ENCODE measurements around the gene SLC36A2.
A peak's percentile ranks its signal among the peaks of the same experiment; 100 is the strongest.
"Not testable (repeated sequence)": the region's sequence is repeated elsewhere in the genome, so short reads cannot be mapped to it uniquely, and the experiment has no call there.

Gene SLC36A2

DNA sequence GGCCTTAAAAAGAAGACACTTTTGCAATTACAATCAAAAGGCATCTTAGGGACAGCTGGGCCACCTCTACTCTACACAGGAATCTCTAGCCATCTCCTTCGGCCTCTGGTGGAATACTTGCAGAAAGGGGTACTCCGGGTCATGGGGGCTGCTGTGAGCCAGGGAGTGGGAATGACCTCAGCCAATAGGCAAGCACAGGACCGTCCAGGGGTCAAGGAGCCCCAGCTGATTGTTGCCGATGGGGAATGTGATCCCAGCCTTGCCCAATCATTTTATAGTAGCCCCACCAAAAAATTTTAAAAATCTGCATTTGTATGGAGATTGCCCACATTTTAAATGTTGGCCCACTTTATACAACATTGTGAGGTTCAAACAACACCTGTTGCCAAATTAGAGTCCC lies 26.9 kb downstream of the SLC36A2 start:
- DNase-seq = no peak

- no peak for DNase-seq
Measured at GRCh38 chr5:151318850-151319732, 28.3 kb downstream of the SLC36A2 start.

DNA sequence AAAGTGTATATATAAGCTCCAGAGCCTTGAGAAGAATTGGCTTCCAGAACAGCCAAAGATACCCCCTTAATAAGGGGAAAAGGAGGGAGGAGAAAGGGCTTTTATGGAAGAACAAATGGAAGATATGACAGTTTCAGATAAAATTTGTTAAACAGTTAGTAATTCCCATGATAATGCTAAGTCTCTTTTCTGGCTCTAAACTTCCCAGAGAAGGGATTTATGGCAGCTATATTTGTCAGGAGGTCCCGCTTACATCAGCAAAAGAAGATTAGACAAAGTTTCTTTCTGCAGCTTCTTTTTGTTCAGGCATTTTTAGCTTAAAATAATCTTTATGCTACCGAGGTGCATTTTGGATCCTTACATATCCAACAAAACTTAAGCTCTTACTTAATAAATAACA lies 29.5 kb downstream of the SLC36A2 start:
- DNase-seq = no peak

GRCh38 chr5:151315998-151316597 lies 31.3 kb downstream of the SLC36A2 start:
- DNase-seq = peak in 3 of 4 experiments; percentile 5 to 36 (median 16)

GRCh38 chr5:151313357-151313756 lies 34.0 kb downstream of the SLC36A2 start:
- no peak for DNase-seq

- no peak for DNase-seq
Measured at GRCh38 chr5:151312756-151313324, 34.5 kb downstream of the SLC36A2 start.

GRCh38 chr5:151310932-151311331 lies 36.4 kb downstream of the SLC36A2 start:
- no peak for DNase-seq

DNA sequence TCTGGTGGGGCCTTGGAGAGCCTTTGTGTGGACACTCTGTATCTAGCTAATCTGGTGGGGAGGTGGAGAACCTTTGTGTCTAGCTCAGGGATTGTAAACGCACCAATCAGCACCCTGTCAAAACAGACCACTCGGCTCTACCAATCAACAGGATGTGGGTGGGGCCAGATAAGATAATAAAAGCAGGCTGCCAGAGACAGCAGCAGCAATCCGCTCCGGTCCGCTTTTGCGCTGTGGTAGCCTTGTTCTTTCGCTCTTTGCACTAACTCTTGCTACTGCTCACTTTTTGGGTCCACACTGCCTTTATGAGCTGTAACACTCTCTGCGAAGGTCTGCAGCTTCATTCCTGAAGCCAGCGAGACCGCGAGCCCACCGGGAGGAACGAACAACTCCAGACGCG lies 37.5 kb downstream of the SLC36A2 start:
- not testable (repeated sequence) for DNase-seq

- DNase-seq = not testable (repeated sequence)
Measured at GRCh38 chr5:151309266-151309665, 38.1 kb downstream of the SLC36A2 start.

DNA sequence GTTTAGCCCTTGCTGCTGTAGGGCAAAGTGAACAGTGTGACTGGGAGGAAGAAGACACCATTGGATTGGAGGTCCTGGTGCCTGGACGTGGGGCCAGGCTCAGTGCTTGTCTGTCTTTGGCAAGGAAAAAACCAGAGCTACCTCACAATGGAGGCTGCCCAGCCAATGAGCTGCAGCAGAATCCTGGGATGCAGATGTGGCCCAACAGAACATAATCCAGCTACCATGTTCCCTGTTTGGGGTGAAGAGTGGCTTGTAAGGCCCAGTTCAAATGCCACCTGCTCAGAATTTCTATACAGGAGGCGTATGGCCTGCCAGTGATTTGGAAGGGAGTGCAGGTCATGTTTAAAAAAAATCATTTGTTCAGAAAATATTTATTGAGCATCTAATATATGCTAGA lies 43.7 kb downstream of the SLC36A2 start, which contains the start of gene SLC36A3:
Gene SLC36A3, minus strand, starts transcription at position 101 of the 400 bp plus-strand sequence. CDS start 412 bp downstream, outside the sequence.
- no peak for DNase-seq

DNA sequence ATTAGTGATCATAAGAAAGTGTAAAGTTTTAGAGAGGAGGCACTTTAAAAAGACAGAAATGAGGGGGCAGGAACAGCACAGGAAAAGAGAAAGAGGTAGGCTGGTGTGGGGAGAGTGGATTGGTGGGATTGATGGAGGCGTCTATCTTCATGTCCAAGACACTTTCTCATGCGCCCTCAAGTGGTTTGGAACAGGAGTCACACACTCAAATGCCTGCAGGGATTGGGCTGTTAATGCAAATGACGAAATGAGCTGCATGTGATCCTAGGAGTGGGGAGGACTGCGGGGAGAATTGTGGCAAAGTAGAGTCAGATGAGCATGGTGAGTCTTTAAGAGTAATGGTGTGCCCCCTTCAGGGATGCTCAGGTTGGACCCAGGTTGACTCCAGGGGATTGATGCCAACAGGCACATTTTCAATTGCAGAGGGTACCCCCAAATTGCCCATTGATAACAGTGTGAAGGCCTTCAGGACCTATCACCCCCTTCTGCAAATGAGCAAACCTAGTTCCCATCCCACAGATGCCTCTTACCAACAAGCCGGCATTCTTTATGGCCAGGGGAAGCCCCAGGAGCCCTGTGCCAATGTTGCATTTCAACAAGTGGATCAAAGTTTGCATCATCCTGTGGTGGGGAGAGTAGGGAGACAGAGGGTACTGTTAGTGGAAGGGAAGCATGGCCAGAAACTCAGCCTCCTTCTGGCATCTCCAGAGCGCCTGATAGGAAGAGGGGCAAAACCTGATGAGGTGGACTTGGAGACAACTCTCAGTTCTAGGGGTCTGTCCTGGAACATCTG lies 49.1 kb downstream of the SLC36A2 start:
- DNase-seq = no peak

- no peak for DNase-seq
Measured at GRCh38 chr5:151296974-151297373, 50.4 kb downstream of the SLC36A2 start.

GRCh38 chr5:151296478-151296830 lies 50.9 kb downstream of the SLC36A2 start:
- DNase-seq = no peak

- no peak for DNase-seq
Measured at GRCh38 chr5:151295791-151296477, 51.4 kb downstream of the SLC36A2 start.

GRCh38 chr5:151295138-151295537 lies 52.2 kb downstream of the SLC36A2 start:
- no peak for DNase-seq

- DNase-seq = no peak
Measured at GRCh38 chr5:151293624-151294023, 53.7 kb downstream of the SLC36A2 start.

DNA sequence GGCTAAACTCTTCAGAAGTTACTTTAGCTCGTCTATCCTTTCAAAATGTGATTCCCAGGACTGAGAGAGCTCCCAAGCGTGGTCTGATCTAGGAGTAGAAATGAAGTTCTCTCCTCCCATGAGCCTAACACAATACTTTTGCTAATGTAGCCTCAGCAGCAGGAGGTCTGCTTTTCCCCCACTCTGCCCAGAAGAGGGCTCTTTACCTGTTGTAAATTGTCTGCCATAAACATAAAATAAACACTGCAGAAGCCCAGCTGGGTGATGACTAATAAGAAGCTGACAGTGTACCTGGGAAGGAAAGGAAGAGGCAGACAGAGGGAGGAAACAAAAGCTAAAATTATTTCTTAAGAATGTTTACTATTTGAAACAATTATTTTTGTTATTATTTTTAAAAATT lies 59.2 kb downstream of the SLC36A2 start:
- no peak for DNase-seq

GRCh38 chr5:151286246-151286645 lies 61.1 kb downstream of the SLC36A2 start:
- no peak for DNase-seq

DNA sequence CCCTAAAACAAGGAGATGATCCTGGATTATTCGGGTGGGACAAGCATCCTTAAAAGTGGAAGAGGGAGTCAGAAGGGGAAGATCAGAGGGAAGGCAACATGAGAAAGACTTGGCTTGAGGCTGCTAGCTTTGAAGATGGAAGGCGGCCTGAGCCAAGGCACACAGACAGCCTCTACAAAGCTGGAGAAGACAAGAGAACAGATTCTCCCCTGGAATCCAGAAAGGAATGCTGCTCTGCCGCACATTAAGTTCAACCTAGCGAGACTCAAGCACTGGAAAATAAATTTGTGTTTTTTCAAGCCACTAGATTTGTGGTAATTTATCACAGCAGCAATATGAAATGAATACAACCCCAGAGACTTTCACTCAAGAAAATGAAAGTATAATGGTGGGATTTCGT lies 61.7 kb downstream of the SLC36A2 start:
- no peak for DNase-seq

DNA sequence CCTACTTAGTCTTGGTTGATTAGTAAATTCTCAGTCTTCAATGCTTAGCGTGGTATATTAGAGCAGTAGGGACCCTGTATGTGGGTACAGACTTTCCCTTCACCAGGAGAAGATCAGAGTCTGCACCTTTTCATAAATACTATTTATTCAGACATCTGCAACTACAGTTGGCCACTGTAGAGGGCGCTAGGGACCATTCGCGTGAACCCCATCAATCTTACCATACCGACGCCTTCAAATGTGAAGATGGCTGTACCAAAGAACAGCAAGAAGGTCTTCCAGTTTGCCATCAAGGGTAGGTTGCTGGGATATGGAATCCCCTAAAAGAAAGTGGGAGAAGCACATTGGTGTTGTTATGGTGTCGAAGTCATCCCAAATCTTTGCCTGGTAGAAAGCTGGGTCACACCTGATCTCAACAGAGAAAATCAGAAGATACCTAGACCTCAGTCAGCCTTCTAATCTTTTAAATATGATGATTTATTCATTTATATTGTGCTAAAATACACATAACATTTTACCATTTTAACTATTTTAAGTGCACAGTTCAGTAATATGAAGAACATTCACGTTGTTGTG lies 62.9 kb downstream of the SLC36A2 start:
- no peak for DNase-seq

GRCh38 chr5:151283120-151283825 lies 64.1 kb downstream of the SLC36A2 start:
- no peak for DNase-seq

Measured in activated naive CD4-positive, alpha-beta T cell (primary cell).